Esophagus muscularis mucosa (tissue), 4 donors: ENCODE data around the gene ASPSCR1. TPM values are rescaled to one million over a fixed set of nuclear protein-coding genes. Genes with fewer than 3 reads are reported as not detected.

ENCODE experiments used
- DNase-seq: peaks from one replicate; pipeline ENCODE4 v3.0.0-alpha.2; 2017; ENCODE audit errors: extremely low spot score
- H3K27ac ChIP-seq, 4 donors: fragments of 200-600 bp; sonication (generic); replicated peaks in 1 of 4; 1 replicate in 3 of 4; 2 replicates in 1 of 4; pipeline ENCODE4 v1.5.1; 2016 to 2019; ENCODE audit warnings: mild to moderate bottlenecking in 1 of 4
- H3K27me3 ChIP-seq, 4 donors: fragments of 200-600 bp; sonication (generic); one replicate each; pipeline versions ENCODE4 v1.5.1 to v1.6.0; 2016 to 2019
- H3K36me3 ChIP-seq, 4 donors: fragments of 200-600 bp; sonication (generic); one replicate each; pipeline ENCODE4 v1.5.1; 2016 to 2019
- H3K4me1 ChIP-seq, 4 donors: fragments of 200-600 bp; sonication (generic); one replicate each; pipeline ENCODE4 v1.5.1; 2016 to 2019
- H3K4me3 ChIP-seq, 4 donors: fragments of 200-600 bp; sonication (generic); 1 replicate in 2 of 4; 2 replicates in 2 of 4; pipeline ENCODE4 v1.5.1; 2016 to 2019; ENCODE audit warnings: mild to moderate bottlenecking in 4 of 4, moderate library complexity in 1 of 4
- H3K9me3 ChIP-seq, 4 donors: fragments of 200-600 bp; sonication (generic); 1 replicate in 3 of 4; 2 replicates in 1 of 4; pipeline ENCODE4 v1.5.1; 2016 to 2019
- CTCF ChIP-seq, 3 experiments: fragments of 200-600 bp in 2 of 3; fragments of 450-650 bp in 1 of 3; sonication (generic) in 2 of 3; IDR thresholded peaks; one replicate each; pipeline ENCODE4 v1.5.1; 2017 to 2019; ENCODE audit warnings: antibody characterized with exemption in 3 of 3, mild to moderate bottlenecking in 2 of 3, moderate library complexity in 1 of 3
- EP300 ChIP-seq: sonication (generic); formaldehyde crosslinking; IDR thresholded peaks from one replicate; pipeline ENCODE4 v1.6.1; 2017; ENCODE audit warnings: antibody characterized with exemption
- POLR2A ChIP-seq: fragments of 450-650 bp; IDR thresholded peaks from one replicate; pipeline ENCODE4 v1.6.1; 2017; ENCODE audit warnings: antibody characterized with exemption, moderate library complexity, mild to moderate bottlenecking, low read depth
- POLR2AphosphoS5 ChIP-seq, 2 donors: sonication (generic); formaldehyde crosslinking; IDR thresholded peaks; one replicate each; pipeline ENCODE4 v1.6.1; 2017; ENCODE audit warnings: antibody characterized with exemption in 2 of 2
- WGBS: methylation state at CpG from one replicate; pipeline ENCODE4 v1.1.5; 2018; 5-methylcytosine and 5-hydroxymethylcytosine counted together
- intact Hi-C: fragments of 100-400 bp; cut with DNase I; formaldehyde crosslinking; loops from one replicate; pipeline ENCODE4 v1.15.1; 2023
- total RNA-seq, 4 donors: library from RNA; depleted of rRNA; stranded (reverse); fragments of >200 nt; gene quantifications; one replicate each; pipeline versions ENCODE4 v1.1.0 to v1.2.1, GENCODE V29; 2016

ASPSCR1 gene
- total RNA-seq, 4 donors from 2014 or later = 15.9 to 18.4 (median 17.3) TPM

GRCh38 chr17:82005701-82006348, 28.4 kb downstream of the ASPSCR1 start:
- no peak for DNase-seq
- intact Hi-C loops = no loop called here
- Histone ChIP-seq H3K9me3 (no peaks in the 10 kb centered on the region), H3K4me1 (peaks cover 28 to 43% (median 38%) of the 10 kb centered on the region in 4 donors), H3K36me3 (peaks cover 0 to 21% (median 11%) of the 10 kb centered on the region in 4 donors), H3K27me3 (no peaks in the 10 kb centered on the region), H3K4me3 (no peak overlapping the region), H3K27ac (no peak overlapping the region)
- 84% methylated on average over 29 of the region's 30 CpGs for WGBS
- TF ChIP-seq POLR2AphosphoS5 (IDR thresholded peaks at IDR 0.05) = no peak
- no peak for TF ChIP-seq EP300
- TF ChIP-seq POLR2A = no peak
- TF ChIP-seq CTCF (IDR thresholded peaks at IDR 0.05) = no peak

DNA sequence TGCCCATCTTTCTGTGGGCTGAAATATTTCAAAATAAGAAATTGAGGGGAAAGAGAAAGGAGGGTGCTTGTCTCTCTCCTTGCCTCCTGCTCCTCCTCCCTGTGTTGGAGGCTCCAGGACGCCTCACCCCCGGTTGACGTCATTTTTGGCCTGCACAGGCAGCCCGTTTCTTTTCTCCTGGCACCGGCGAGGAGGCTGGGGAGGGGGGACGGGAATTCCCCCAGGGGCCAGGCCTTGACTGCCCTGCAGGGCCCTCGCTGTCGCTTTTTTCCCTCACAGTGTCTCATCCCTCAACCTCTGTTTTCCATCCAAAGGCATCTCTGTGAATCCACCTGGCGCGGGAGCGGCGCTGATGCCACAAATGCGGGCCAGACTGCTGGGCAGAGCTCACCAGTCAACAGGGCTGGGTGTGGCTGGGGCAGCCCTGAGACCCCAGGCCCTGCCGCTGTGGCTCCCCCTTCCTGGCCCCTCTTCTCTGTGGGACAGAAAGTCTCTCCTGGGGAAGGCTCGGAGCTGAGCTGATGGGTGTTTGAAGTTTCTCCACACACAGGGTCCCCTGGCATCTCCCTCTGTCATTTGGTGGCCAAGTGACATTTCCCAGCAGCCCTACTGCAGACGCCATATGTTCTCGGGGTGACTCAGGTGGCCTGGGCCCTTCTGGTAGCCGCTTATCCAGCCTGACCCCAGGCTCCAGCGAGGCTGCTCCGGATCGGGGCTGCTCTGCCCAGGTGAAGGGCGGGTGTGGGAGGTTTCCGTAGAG, 29.2 kb downstream of the ASPSCR1 start:
- H3K27me3 ChIP-seq = no peaks in the 10 kb centered on the region
- no peaks in the 10 kb centered on the region for H3K9me3 ChIP-seq
- DNase-seq = no peak
- 51% methylated on average over 13 of the region's 24 CpGs for WGBS
- H3K27ac ChIP-seq = no peak overlapping the region
- TF ChIP-seq POLR2AphosphoS5 (IDR thresholded peaks at IDR 0.05) = no peak
- no peak for TF ChIP-seq CTCF (IDR thresholded peaks at IDR 0.05)
- no peak for TF ChIP-seq EP300
- no peak for TF ChIP-seq POLR2A
- H3K36me3 ChIP-seq = peaks cover 0 to 26% (median 15%) of the 10 kb centered on the region in 4 donors
- no peak overlapping the region for H3K4me3 ChIP-seq
- intact Hi-C loops = no loop called here
- peaks cover 28 to 43% (median 38%) of the 10 kb centered on the region in 4 donors for H3K4me1 ChIP-seq

- WGBS = 91% methylated on average over 6 of the region's 6 CpGs
- DNase-seq = no peak
- intact Hi-C loops = no loop called here
- H3K27me3 ChIP-seq = no peaks in the 10 kb centered on the region
- no peak for TF ChIP-seq EP300
- no peak for TF ChIP-seq CTCF (IDR thresholded peaks at IDR 0.05)
- no peak for TF ChIP-seq POLR2A
- TF ChIP-seq POLR2AphosphoS5 (IDR thresholded peaks at IDR 0.05) = no peak
- H3K36me3 ChIP-seq = peaks cover 0 to 31% (median 17%) of the 10 kb centered on the region in 4 donors
- H3K4me3 ChIP-seq = no peak overlapping the region
- H3K9me3 ChIP-seq = no peaks in the 10 kb centered on the region
- H3K4me1 ChIP-seq = peaks cover 28 to 43% (median 38%) of the 10 kb centered on the region in 4 donors
- H3K27ac ChIP-seq = no peak overlapping the region
Observed at GRCh38 chr17:82007228-82007494, 29.7 kb downstream of the ASPSCR1 start.

DNA sequence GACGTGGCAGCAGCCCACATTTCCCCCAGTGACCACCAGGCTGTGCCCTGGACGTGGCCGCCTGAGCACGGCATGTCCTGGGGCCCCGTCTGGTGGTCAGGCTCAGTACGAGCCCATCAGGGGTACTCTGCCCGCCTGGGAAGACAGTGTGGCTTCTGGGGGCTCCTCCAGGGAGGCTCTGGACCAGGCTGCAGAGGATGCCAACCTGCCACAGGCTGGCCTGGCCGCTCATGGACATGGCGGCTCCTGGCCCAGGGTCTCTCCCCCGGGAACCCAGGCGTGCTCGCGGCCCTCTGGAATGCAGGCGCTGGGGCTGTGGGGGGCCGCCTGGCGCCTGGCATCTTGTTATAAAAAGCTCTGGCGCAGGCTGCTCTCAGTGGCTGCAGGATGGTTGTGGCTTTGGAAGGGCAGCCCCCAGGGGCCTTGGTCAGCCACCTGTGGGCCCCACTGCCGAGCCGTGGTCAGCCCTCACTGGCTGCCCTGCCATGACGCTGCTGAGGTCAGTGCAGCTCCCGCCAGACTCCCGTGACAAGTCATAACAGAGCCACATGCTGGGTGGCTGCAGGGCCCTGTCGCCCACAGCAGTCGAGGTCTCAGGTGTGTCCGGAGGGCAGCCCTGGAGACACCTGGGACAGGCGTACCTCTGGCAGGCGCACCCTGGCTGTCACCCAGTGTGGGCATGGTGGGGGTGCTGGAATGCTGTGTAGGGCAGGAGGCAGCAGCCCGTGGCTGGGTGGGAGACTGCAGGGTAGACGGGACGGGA, 30.2 kb downstream of the ASPSCR1 start:
- no peak overlapping the region for H3K27ac ChIP-seq
- peaks cover 27 to 43% (median 38%) of the 10 kb centered on the region in 4 donors for H3K4me1 ChIP-seq

More for the DNA sequence above, 30.2 kb downstream of the ASPSCR1 start:
- Histone ChIP-seq H3K9me3 (no peaks in the 10 kb centered on the region), H3K36me3 (peaks cover 0 to 36% (median 20%) of the 10 kb centered on the region in 4 donors), H3K27me3 (no peaks in the 10 kb centered on the region), H3K4me3 (no peak overlapping the region)
- DNase-seq = no peak
- 96% methylated on average over 14 of the region's 30 CpGs for WGBS
- no peak for TF ChIP-seq POLR2AphosphoS5 (IDR thresholded peaks at IDR 0.05)
- no peak for TF ChIP-seq EP300
- no peak for TF ChIP-seq CTCF (IDR thresholded peaks at IDR 0.05)
- no peak for TF ChIP-seq POLR2A
- intact Hi-C loops = no loop called here
